CD14-positive monocyte (primary cell): ENCODE results near the gene CYP2E1. TPM values are rescaled to one million over a fixed set of nuclear protein-coding genes. Genes with fewer than 3 reads are reported as not detected.

Experiments
- DNase-seq, 3 donors: peaks; one replicate each; pipeline ENCODE4 v3.0.0-alpha.2; 2011 to 2022
- H2AFZ ChIP-seq: 2 replicates; pipeline ENCODE4 v1.6.0; 2012; ENCODE audit warnings: mild to moderate bottlenecking, low read depth, low read length, inconsistent platforms; ENCODE audit not compliant: insufficient read depth, poor library complexity, severe bottlenecking
- H3K27ac ChIP-seq, 2 donors: 1 replicate in 1 of 2; 2 replicates in 1 of 2; pipeline ENCODE4 v1.5.1; 2012 to 2013; ENCODE audit warnings: low read length in 2 of 2, control low read depth in 1 of 2, inconsistent platforms in 1 of 2, low read depth in 1 of 2, mild to moderate bottlenecking in 1 of 2
- H3K27me3 ChIP-seq, 2 donors: one replicate each; pipeline versions ENCODE4 v1.6.0 to v1.6.1; 2011 to 2013; ENCODE audit warnings: low read length in 2 of 2; ENCODE audit not compliant: control insufficient read depth in 2 of 2, insufficient read depth in 2 of 2
- H3K36me3 ChIP-seq, 2 donors: replicated peaks in 1 of 2; 1 replicate in 1 of 2; 2 replicates in 1 of 2; pipeline versions ENCODE4 v1.5.1 to v1.6.1; 2012 to 2013; ENCODE audit warnings: low read length in 2 of 2, control low read depth in 1 of 2, inconsistent platforms in 1 of 2, mild to moderate bottlenecking in 1 of 2; ENCODE audit not compliant: insufficient read depth in 2 of 2, control insufficient read depth in 1 of 2
- H3K4me1 ChIP-seq, 2 donors: 1 replicate in 1 of 2; 2 replicates in 1 of 2; pipeline versions ENCODE4 v1.5.1 to v1.6.1; 2012 to 2013; ENCODE audit warnings: low read length in 2 of 2, control low read depth in 1 of 2, inconsistent platforms in 1 of 2, mild to moderate bottlenecking in 1 of 2, moderate library complexity in 1 of 2; ENCODE audit not compliant: insufficient read depth in 2 of 2, control insufficient read depth in 1 of 2
- H3K4me2 ChIP-seq: replicated peaks from 2 replicates; pipeline ENCODE3; 2012; ENCODE audit warnings: low read length, moderate library complexity, mild to moderate bottlenecking; ENCODE audit not compliant: poor library complexity, severe bottlenecking; ENCODE audit errors: extremely low read depth
- H3K4me3 ChIP-seq, 3 experiments: fragments of 200-600 bp in 1 of 3; sonication (generic) in 1 of 3; replicated peaks in 1 of 3; 1 replicate in 2 of 3; 2 replicates in 1 of 3; pipeline ENCODE4 v1.5.1; 2011 to 2013; ENCODE audit warnings: low read length in 3 of 3, mild to moderate bottlenecking in 3 of 3, control low read depth in 2 of 3, low read depth in 2 of 3, inconsistent platforms in 1 of 3, moderate library complexity in 1 of 3
- H3K79me2 ChIP-seq: 2 replicates; pipeline ENCODE4 v1.6.0; 2012; ENCODE audit warnings: mild to moderate bottlenecking, control low read depth, inconsistent platforms, low read length, moderate library complexity; ENCODE audit not compliant: insufficient read depth
- H3K9ac ChIP-seq: 2 replicates; pipeline ENCODE4 v1.6.0; 2017; ENCODE audit warnings: low read length, mild to moderate bottlenecking; ENCODE audit not compliant: insufficient read depth, poor library complexity, severe bottlenecking
- H3K9me3 ChIP-seq, 2 donors: replicated peaks in 1 of 2; 1 replicate in 1 of 2; 2 replicates in 1 of 2; pipeline versions ENCODE4 v1.5.1 to v1.6.1; 2012 to 2013; ENCODE audit warnings: low read length in 2 of 2, control low read depth in 1 of 2; ENCODE audit not compliant: control insufficient read depth in 1 of 2, insufficient read depth in 1 of 2
- H4K20me1 ChIP-seq: 2 replicates; pipeline ENCODE4 v1.6.0; 2012; ENCODE audit warnings: mild to moderate bottlenecking, low read length, control low read depth, moderate library complexity; ENCODE audit not compliant: insufficient read depth
- H3K27ac Mint-ChIP-seq, 7 donors: one replicate each; pipeline ENCODE4 v1.8.0; 2020; ENCODE audit warnings: mild to moderate bottlenecking in 7 of 7, mixed read lengths in 7 of 7, moderate library complexity in 6 of 7, inconsistent platforms in 2 of 7
- H3K27me3 Mint-ChIP-seq, 3 donors: one replicate each; pipeline ENCODE4 v1.8.0; 2021 to 2022; ENCODE audit warnings: low read depth in 3 of 3, mild to moderate bottlenecking in 3 of 3, mixed read lengths in 3 of 3, moderate library complexity in 3 of 3, inconsistent platforms in 1 of 3
- H3K36me3 Mint-ChIP-seq, 2 donors: one replicate each; pipeline ENCODE4 v1.8.0; 2020; ENCODE audit warnings: mixed read lengths in 2 of 2, inconsistent platforms in 1 of 2, mild to moderate bottlenecking in 1 of 2
- H3K4me1 Mint-ChIP-seq: one replicate; pipeline ENCODE4 v1.8.0; 2020; ENCODE audit warnings: mild to moderate bottlenecking, mixed read lengths
- H3K4me3 Mint-ChIP-seq, 2 donors: one replicate each; pipeline ENCODE4 v1.8.0; 2020; ENCODE audit warnings: mild to moderate bottlenecking in 2 of 2, mixed read lengths in 2 of 2, moderate library complexity in 1 of 2
- H3K9me3 Mint-ChIP-seq, 7 donors: one replicate each; pipeline ENCODE4 v1.8.0; 2020 to 2022; ENCODE audit warnings: mixed read lengths in 7 of 7, mild to moderate bottlenecking in 6 of 7, moderate library complexity in 6 of 7, inconsistent platforms in 2 of 7
- WGBS: methylation state at CpG from one replicate; pipeline ENCODE4 v1.1.5; 2013; ENCODE audit warnings: missing lambda C conversion rate; ENCODE audit not compliant: insufficient coverage; 5-methylcytosine and 5-hydroxymethylcytosine counted together
- intact Hi-C, 2 donors: fragments of 100-400 bp; cut with micrococcal nuclease; formaldehyde crosslinking; loops; one replicate each; pipeline versions ENCODE4 v1.15.0 to v1.15.1; 2023
- polyA plus RNA-seq, 3 donors: library from polyadenylated mRNA; depleted of rRNA in 1 of 3; unstranded in 2 of 3; stranded (reverse) in 1 of 3; fragments of 300-500 nt in 2 of 3; fragments of >200 nt in 1 of 3; fragmentation: Illumina TruSeq in 2 of 3; gene quantifications; 1 replicate in 2 of 3; 2 replicates in 1 of 3; pipeline ENCODE4 v1.2.3, GENCODE V29; 2012 to 2021
- TF ChIP-seq, protein P1 (sequence below): fragments of 200-600 bp; IDR thresholded peaks from one replicate; pipeline ENCODE4 v1.8.0; 2022; ENCODE audit warnings: antibody characterized with exemption, mild to moderate bottlenecking

The CYP2E1 gene
- polyA plus RNA-seq, 3 donors = not detected

DNA sequence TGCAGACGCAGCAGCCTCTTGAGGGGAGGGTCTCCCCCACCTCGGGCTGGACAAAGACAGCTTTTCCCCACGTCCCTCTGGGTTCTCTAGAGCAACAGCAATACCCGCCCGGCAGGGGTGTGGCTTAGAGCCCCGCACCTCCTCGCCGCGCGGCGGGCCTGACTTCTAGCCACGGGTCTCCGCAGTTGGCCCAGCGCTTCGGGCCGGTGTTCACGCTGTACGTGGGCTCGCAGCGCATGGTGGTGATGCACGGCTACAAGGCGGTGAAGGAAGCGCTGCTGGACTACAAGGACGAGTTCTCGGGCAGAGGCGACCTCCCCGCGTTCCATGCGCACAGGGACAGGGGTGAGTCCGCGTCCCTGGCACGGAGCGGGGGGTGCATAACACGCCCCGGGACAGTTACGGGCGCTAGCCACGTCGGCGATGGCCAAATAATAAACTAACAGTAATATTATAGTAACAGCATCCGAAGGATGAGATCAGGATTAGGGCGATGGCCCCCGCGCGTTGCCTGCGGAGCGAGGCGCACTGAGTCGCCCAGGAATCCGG is 1.2 kb downstream of the CYP2E1 start:
- Histone ChIP-seq H3K79me2 (no peaks in the 10 kb centered on the region), H2AFZ (no peak overlapping the region), H4K20me1 (no peaks in the 10 kb centered on the region), H3K27me3 (peaks cover 24 to 43% of the 10 kb centered on the region in 2 donors), H3K4me3 (peak overlapping the region in 1 of 3 experiments; percentile 27), H3K9me3 (peaks cover 22 to 26% of the 10 kb centered on the region in 2 donors), H3K27ac (no peak overlapping the region), H3K9ac (no peak overlapping the region), H3K4me2 (peak overlapping the region; percentile 29), H3K36me3 (no peaks in the 10 kb centered on the region), H3K4me1 (peaks cover 26 to 28% of the 10 kb centered on the region in 2 donors)
- Mint-ChIP-seq H3K9me3 (peaks cover 0 to 23% (median 14%) of the 10 kb centered on the region in 7 donors), H3K27ac (no peak overlapping the region), H3K4me3 (peak overlapping the region in 1 of 2 donors; percentile 80), H3K4me1 (peaks cover 25% of the 10 kb centered on the region), H3K36me3 (peaks cover 0 to 2% of the 10 kb centered on the region in 2 donors), H3K27me3 (peaks cover 56 to 78% (median 70%) of the 10 kb centered on the region in 3 donors)
- intact Hi-C loops = loop anchor here in 1 of 2 donors (10.0 kb wide), 1 partner anchor 204 kb away; no protein-coding TSS in a partner anchor
- 1% methylated on average over 29 of the region's 50 CpGs for WGBS
- TF ChIP-seq, protein P1, sequence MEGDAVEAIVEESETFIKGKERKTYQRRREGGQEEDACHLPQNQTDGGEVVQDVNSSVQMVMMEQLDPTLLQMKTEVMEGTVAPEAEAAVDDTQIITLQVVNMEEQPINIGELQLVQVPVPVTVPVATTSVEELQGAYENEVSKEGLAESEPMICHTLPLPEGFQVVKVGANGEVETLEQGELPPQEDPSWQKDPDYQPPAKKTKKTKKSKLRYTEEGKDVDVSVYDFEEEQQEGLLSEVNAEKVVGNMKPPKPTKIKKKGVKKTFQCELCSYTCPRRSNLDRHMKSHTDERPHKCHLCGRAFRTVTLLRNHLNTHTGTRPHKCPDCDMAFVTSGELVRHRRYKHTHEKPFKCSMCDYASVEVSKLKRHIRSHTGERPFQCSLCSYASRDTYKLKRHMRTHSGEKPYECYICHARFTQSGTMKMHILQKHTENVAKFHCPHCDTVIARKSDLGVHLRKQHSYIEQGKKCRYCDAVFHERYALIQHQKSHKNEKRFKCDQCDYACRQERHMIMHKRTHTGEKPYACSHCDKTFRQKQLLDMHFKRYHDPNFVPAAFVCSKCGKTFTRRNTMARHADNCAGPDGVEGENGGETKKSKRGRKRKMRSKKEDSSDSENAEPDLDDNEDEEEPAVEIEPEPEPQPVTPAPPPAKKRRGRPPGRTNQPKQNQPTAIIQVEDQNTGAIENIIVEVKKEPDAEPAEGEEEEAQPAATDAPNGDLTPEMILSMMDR = no peak
- no peak for DNase-seq

DNA sequence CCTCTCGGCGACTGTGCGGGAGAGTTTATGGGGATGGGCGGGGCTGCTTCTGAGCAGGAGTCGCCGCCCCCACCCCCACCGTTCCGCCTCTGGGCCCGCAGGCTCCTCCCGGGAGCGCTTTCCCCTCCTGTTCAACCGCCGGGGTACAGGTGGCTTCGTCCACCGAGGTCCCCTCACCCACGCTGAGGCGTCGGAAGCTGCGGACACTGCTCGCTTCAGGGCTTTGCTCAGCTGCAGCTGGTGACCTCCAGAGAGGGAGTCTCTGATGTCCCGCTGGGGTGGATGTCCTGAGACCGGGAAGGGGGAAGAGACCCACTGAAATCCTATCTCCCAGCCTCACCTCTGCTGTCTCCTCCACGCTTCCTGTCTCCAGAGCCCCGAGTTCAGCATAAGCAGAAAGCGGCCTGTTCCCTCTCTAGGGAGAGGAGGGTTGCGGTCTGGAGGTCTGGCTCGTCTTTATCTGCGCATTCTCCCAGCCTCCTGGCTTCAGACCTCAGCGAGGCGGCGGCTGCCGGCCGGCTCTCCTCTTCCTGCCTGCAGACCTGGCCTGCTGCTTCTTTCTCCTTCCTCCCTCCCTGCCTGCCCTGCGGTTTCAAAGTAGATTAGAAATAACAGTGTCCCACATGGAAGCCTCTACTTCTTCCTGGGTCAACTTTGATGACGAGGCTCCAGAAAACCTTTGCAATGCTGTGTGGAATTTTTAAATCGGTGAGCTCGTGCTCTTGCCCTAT is 1.8 kb downstream of the CYP2E1 start:
- Histone ChIP-seq H3K4me1 (peaks cover 26 to 28% of the 10 kb centered on the region in 2 donors), H3K9me3 (peaks cover 15 to 22% of the 10 kb centered on the region in 2 donors), H3K4me2 (peak overlapping the region; percentile 29), H4K20me1 (no peaks in the 10 kb centered on the region), H3K4me3 (peak overlapping the region in 1 of 3 experiments; percentile 27), H3K36me3 (no peaks in the 10 kb centered on the region), H3K27ac (no peak overlapping the region), H3K27me3 (peaks cover 24 to 43% of the 10 kb centered on the region in 2 donors), H3K79me2 (no peaks in the 10 kb centered on the region), H2AFZ (peak overlapping the region; percentile 21), H3K9ac (no peak overlapping the region)
- peaks cover 25% of the 10 kb centered on the region for H3K4me1 Mint-ChIP-seq
- H3K27me3 Mint-ChIP-seq = peaks cover 56 to 74% (median 68%) of the 10 kb centered on the region in 3 donors
- H3K36me3 Mint-ChIP-seq = peaks cover 0 to 2% of the 10 kb centered on the region in 2 donors
- H3K27ac Mint-ChIP-seq = no peak overlapping the region
- peak overlapping the region; percentile 48 to 87 for H3K4me3 Mint-ChIP-seq
- intact Hi-C loops = loop anchor here in 1 of 2 donors (10.0 kb wide), 1 partner anchor 204 kb away; no protein-coding TSS in a partner anchor
- DNase-seq = no peak
- H3K9me3 Mint-ChIP-seq = peaks cover 0 to 19% (median 9%) of the 10 kb centered on the region in 7 donors
- under 1% methylated on average over 17 of the region's 37 CpGs for WGBS
- TF ChIP-seq, protein P1 = no peak
